ENCODE measurements around the gene IMPDH2. TPM values are rescaled to one million over a fixed set of nuclear protein-coding genes. Genes with fewer than 3 reads are reported as not detected.

IMPDH2 gene
- total and polyA plus RNA-seq, 2 of the 8 experiments (the other 6 are each of a cell fraction or from before 2014, with no cell fraction given), result 374 to 409 TPM

DNA sequence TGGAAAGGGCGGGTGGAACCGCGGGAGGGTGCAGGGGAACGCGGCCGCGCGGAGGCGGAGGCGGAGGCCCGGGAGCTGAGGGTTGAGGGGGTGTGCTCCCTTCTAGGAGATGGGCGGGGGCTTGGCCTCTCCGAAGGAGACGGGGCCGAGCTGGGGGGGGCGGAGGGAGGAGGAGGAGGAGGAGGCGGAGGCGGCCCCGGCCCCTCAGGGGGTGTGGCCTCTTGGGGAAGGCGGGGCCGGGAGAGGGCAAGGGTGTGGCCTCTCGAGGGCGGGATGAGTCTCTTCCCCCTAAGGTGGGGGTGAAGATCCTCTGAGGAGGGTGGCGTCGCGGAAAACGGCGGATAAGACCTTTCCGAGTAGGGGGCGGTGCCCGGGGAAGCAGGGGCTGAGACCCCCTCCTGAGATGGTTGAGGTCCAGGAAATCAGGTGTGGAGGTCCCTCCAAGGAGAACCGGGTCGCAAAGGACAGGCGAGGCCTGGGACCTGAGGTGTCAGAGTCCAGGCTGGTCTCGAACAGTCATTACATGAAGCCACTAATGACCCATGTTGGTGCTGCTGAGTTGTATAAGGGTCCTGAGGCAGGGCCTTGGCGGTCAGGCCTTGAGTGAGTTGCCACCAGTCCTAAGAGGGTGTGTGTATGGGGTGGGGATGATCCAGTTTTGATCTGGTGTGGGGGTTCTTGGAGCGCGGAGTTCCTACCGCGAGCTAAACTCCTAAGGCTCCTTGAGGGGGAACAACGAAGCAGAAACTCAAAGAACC is 21.2 kb downstream of the IMPDH2 start (continued):
- TF ChIP-seq JUND (IDR thresholded peaks at IDR 0.05; ENCODE audit: low read length) (no peak), CREB1 (IDR thresholded peaks at IDR 0.05) (0 out of 2 replicates have a peak, but pooled peaks have one; percentile 21), POLR2AphosphoS5 (IDR thresholded peaks at IDR 0.05; ENCODE audit: low read depth, low read length) (peak; percentile 17; the same call in 1 of the 2 replicates), BCL11A (IDR thresholded peaks at IDR 0.05; ENCODE audit: low read depth in 2 of 2, low read length in 2 of 2) (no peak), CHD2 (IDR thresholded peaks at IDR 0.05; ENCODE audit: low read length) (no peak), HDAC2 (IDR thresholded peaks at IDR 0.05; ENCODE audit: borderline replicate concordance in 1 of 2, low read depth in 2 of 2, low read length in 2 of 2) (no peak), SUZ12 (IDR thresholded peaks at IDR 0.05; ENCODE audit: low read length) (no peak), TCF12 (IDR thresholded peaks at IDR 0.05; ENCODE audit: low read depth, low read length) (no peak)

Data from H1 (cell line).